Fibroblast of lung (primary cell): ENCODE measurements around the gene KLHL1.

ENCODE experiments used
- CTCF ChIP-seq, 2 donors: IDR thresholded peaks in 1 of 2; conservative IDR thresholded peaks in 1 of 2; 1 replicate in 1 of 2; 2 replicates in 1 of 2; pipeline ENCODE4 v1.5.1; 2011 to 2012; ENCODE audit warnings: low read length in 2 of 2, control low read depth in 1 of 2, inconsistent platforms in 1 of 2, low read depth in 1 of 2, mild to moderate bottlenecking in 1 of 2
- EZH2 ChIP-seq: IDR thresholded peaks from 2 replicates; pipeline ENCODE4 v1.5.1; 2012; ENCODE audit warnings: low read length, control low read depth, mild to moderate bottlenecking; ENCODE audit errors: missing control alignments

GRCh38 chr13:70034286-70034685 lies 74.0 kb downstream of the KLHL1 start:
- no peak for TF ChIP-seq CTCF (conservative IDR thresholded peaks at IDR 0.05 in 1 of 2, IDR thresholded peaks at IDR 0.05 in 1 of 2; ENCODE audit: low read depth in 1 of 2, low read length in 2 of 2)
- no peak for TF ChIP-seq EZH2
